GM19455 (cell line): ENCODE results near the gene TOMM5.

Source experiments
- ATAC-seq: cut with Tn5 transposase; IDR thresholded peaks from one replicate; pipeline ENCODE4 v1.9.1; 2021; ENCODE audit not compliant: unreplicated experiment

TOMM5 gene

DNA sequence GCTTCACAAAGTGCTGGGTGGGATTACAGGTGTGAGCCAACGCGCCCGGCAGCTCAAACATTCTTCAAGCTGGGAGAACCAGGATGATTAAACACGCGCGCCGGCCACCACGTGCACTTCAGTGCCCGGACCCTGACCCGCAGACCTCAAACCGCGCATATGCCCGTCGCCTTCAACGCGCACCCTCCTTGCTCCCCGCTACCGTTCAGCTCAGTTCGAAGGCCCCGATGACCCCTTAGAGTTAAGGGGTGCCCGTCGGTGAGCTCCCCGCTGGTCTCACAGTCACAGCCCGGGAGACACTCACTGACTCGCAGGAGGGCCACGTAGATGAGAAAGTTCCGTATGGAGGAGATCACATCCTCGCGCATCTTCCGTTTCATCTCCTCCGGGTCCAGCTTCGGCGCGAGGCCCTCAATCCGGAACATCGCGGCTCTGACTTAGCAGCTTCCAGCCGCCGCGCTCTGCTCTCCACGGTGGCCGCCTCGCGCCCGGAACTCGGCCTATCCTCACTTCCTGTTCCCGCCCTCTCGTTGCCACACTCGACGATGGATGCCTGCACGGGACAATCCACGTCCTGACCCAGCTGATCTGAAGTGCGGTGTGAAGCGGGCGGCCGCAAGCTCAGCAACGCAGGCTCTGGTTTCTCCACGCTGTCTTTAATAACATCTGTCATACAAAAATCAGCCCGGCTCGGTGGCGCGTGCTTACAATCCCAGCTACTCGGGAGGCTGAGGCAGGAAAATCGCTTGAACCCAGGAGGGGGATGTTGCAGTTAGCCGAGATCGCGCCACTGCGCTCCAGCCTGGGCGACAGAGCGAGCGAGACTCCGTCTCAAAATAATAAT, at the start of gene TOMM5:
TSS of gene TOMM5 (minus strand) at position 490 of the 844 bp plus-strand sequence. CDS start at position 425, 65 bp downstream.
- peak; percentile 74 for ATAC-seq

DNA sequence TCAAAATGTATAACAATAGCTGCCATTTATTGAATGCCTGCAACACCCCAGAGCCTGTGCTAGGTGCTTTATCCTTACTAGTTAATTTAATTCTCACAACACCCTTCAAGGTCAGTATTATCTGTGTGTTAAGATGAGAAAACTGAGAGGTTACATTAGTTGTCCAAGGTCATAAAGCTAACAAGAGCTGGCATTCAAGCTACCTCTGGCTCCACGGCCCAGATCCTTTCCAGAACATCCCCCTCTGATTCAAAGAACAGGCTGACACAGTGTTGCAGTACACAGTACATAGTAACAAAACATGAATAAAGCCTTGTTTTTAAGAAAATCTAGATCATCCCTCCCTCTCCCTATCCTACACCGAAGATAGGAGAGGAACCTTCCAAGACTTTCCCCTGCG, 48.9 kb upstream of the TOMM5 start:
- ATAC-seq: no peak

DNA sequence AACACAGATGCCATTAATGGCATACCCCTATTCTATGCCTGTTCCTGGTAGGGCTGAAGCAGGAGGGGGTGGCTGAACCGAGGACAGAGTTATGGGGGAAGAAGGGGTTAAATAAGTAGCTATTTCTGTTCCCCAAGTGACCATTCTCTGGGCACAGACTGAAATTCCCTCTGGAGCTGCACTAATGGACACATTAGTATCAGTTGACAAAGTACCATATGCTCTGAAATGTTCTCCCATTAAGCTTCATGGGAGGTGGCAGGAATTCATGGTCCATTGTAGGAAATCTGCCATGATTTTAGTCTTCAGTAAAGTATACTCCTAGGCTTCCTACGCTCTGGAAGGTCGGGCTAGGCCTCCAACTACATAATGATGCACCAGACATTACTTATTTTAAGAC, 47.8 kb upstream of the TOMM5 start:
- ATAC-seq: no peak

DNA sequence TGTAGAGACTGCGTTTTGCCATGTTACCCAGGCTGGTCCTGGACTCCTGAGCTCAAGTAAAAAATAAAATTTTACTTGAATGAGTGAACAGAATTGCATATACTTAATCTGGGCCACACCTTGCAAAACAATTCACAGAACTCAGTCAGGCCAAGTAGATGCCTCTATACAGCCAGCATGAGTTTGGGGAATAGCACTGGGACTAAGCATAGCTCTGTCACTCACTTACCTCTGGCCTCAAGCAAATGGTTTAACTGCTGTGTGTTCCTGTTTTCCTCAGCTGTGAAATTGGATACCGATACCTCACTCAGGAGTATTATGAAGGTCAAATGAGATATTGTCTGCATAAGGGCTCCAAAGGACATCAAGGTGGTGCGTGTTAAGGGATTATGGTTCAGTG, 47.4 kb upstream of the TOMM5 start:
- no peak for ATAC-seq

DNA sequence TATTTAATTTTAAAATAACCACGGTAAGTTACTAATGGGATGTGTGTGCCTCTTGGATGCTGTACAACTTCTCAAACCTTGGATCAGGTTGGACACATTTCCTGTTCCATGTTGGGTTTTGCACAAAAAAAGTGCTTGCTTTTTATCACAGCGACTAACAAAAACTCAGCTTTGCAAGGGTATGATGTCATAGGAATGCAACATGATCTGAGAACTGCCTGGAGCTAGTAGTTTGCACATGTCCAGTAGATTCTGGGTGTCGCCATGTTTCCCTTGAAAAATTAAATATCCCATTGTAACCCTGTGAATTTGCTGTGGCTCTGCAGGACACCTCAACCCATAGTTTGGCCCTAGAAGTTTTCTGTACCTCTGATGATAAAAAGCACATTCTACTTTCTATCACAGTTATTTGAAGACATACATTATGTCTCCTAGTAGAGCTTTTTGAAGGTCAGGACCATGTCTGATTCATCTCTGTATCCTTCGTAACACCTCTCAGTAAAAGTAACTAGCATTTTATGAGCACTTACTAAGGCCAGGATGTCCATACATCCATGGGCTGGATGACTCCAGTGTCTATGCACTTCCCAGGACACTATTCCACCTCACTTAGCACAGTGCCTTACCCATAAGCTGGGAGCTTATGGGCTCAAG, 46.8 kb upstream of the TOMM5 start:
- ATAC-seq: no peak

DNA sequence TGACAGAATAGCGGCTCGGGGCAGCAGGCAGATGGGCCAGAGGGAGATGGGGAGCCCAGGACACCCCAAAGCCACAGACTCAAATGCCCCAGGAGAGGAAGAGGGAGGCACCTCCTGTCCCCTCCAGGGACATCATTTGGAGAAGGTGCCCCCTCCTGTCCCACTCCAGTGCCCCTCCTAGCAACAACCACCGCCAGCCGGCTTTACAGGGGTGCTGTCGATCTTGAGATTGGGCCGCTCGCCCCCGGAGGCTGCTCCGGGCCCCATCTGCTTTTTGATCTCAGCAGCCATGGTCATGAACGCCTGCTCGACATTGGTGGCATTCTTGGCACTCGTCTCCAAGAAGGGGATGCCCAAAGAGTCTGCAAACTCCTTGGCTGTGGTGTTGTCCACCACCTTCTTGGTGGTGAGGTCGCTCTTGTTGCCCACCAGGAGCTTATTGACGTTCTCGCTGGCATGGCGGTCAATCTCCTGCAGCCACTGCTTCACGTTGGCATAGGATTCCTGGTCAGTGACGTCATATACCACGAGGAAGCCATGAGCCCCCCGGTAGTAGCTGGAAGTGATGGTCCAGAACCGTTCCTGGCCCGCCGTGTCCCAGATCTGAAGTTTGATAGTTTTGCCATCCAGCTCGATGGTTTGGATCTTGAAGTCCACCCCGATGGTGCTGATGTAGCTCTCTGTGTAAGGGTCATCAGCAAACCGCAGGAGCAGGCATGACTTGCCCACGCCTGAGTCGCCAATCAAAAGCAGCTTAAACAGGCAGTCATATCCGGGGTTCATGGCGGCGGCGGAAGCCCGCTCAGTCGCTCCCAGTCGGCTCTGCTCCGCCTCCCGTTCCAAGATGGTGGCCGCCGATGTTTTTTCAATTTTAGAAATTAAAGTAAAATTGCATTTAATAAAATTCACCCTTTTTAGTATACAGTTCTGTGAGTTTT, 44.4 kb upstream of the TOMM5 start:
- no peak for ATAC-seq

DNA sequence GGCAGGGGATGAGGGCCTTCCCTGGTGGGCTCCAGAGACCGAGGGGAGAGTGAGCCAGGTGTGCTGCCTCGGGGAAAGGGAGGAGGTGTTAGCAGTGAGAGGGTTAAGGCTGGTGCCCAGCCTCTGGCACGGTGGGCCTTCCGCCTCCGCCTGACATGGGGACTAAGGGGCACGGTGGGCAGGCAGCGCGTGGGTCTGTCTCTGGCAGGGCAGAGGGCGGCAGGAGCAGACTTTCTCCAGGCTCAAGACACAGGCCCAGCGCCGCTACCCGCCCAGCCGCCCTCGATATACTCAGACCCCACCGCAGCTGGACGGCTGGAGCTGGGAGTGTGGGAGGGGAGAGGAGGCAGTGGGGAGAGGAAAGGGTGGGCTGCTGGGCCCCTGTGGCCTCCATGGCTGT, 43.4 kb upstream of the TOMM5 start:
- no peak for ATAC-seq

DNA sequence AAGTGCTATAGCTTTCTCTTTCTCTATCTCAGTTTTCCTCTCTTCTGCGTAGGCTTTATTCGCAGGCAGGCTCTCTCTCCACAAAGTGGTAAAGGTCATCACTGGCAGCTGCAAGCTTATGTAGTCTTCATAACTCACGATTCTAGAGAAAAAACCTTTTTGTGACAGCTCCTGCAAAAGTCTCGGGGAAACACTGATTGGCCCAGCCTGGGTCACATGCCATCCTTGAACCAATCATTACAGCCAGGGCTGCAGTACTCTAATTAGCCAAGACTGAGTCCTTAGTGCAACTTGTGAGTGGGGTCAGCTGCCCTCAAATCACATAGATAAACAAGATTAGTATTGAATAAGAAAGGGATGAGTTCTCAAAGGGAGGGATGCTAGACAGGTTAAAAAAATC, 40.1 kb upstream of the TOMM5 start:
- no peak for ATAC-seq

DNA sequence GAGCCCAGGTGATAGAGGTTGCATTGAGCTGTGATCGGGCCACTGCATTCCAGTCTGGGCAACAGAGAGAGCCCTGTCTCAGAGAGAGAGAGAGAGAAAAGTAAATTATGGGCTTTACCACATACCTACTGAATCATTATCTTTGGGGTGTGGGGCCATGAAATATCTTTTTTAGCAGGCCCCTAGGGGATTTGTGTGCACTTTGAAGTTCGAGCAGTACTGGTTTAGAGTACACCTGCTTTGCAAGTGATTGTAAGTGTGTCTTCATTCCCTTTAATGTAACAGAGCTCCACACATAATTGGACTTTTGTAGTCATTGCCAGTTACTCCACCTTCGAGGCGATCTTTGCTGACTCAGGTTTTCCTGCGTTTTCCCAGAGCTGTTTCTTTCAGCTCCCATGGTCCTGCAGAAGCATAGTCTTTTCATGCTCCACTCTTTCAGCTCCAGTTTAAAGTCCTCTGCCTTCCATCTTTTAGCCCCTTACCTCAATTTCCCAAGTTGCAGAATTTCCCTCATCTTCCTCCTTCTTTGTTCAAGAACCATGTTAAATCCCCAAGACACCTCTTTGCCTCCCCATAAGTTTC, 34.4 kb upstream of the TOMM5 start:
- ATAC-seq: no peak

DNA sequence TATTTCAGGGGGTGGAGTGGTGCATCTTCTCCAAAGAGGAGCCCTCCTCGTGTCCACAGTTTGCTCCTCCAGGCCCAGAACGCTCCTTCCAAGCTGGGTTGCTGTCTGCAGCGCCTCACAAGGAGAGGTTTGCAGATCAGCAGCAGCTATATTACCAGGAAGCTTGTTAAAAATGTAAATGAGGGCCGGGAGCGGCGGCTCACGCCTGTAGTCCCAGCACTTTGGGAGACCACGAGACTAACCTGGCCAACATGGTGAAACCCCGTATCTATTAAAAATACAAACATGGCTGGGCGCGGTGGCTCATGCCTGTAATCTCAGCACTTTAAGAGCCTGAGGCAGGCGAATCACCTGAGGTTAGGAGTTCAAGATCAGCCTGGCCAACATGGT, 33.4 kb upstream of the TOMM5 start:
- ATAC-seq: no peak

DNA sequence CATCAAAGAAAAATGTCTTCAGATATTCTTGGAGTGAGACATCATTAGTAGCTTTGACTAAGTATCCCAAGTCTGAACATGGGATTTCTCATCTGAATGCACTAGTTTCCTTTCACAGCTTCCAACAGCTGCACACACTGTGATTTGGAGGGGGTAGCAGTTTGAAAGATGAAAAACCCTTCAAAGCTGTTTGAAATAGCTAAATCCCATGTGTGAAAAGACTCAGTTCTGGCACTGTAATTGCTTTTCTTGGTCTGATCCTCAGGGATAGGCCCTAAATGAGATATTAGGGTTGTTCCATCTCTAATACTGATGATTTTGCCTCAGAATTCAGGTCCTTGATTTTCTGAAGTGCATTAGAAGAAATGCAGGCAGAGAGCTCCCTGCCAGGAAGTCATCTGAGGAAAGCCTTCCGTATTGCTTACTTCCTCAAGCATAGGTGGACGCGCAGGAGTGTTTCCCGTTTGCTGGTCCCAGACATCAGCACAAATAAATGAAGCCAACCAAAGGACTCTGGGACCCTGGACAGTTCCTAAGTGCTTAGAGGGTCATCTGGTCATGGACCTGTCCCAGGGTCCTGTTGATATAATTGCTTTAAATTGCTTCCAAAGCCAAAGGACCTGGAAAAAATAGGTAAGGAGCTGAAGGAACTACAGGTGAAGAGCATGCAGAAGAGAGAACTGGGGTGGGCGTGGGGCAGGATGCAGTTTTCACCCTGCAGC, 32.8 kb upstream of the TOMM5 start:
- no peak for ATAC-seq

DNA sequence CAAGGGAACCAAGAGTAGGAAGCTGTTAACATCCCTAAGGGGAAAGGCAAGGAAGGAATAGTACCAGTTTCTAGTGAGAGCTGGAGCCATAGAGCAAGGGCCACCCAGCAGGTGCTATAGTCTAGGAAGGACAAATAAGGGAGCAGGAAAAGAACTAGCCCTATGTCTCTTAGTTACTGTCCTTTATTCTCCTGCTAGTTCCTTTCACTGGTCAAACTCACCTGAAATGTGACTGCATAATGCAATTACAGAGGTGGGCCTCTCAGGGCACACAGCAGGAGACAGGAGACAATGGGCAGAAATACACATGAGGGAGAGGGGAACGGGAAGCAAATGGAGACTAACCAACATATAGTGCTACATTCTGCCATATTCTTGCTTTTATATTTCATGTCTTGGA, 31.7 kb upstream of the TOMM5 start:
- ATAC-seq: no peak

DNA sequence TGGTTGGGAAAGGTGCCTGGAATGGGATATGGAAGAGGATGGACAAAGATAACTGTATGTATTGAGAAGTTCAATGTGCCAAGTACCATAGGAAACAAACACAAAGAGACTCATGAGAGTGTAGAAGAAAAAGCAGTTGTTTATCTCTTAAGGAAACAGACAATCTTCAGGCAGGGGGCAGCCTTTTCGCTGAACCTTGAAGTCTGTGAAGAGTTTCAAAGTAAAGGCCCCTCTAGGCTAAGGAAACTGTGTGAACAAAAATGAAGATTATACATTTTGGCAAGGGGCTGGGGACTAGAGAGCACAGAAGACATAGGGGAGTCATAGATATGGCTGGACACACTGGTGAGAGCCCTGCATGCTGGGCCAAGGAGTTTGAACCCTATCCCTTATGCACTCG, 30.9 kb upstream of the TOMM5 start:
- no peak for ATAC-seq

DNA sequence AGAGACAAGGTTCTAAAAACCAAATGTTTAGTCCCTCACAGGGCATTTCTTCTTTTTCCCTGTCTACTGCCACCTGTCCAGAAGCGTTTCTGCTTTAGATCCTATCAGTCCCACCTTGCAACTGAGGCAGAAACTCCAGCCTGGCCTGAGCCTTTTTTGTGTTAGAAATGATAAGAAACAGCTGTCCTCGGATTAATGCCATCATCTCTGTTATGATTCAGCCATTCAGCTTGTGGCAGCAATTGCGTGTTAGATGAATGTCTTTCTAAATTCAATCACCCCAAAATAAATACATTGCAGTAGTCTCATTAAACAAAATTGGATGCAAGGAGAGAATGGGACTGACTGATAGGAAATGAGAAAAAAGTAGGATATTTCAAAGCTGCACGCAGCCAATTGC, 30.1 kb upstream of the TOMM5 start:
- ATAC-seq: no peak

DNA sequence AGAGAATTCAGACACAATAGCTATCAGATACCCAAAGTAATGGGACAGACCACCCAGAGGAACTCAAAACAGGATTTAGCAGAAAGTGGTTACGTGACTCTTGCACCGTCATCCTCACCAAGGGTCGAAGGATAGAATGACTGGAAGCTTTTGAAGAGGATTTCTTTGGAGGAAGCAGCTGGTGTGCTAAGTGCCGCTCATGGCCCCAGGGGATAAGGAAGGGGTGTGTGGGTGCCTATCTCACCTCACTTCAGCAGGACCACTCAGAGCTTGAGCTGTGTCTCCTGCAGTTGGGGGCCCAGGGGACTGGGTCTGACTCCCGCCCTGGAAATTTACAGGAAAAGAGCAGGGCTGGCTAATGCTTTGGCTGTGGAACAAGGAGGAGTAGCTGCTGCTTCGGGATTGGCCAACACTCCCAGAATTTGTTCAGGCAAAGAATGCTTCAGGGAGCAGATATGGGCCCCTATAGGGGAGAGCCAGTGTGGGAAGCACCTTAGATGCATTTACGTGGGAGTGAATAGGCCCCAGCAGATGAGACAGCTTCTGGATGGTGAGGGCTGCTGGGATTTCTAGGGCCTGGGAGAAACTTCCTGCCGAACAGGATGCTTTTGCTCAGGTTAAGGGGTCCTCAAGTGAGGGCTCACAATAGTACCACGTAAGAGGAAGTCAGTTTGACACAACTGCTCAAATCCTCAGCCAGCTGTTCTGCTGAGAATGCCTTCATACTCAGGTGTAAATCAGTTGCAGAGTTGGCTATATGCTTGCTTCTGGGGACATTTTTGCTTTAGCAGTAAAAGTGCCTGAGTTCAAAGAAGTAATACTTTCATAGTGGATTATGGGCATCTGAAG, 29.1 kb upstream of the TOMM5 start:
- ATAC-seq: no peak

DNA sequence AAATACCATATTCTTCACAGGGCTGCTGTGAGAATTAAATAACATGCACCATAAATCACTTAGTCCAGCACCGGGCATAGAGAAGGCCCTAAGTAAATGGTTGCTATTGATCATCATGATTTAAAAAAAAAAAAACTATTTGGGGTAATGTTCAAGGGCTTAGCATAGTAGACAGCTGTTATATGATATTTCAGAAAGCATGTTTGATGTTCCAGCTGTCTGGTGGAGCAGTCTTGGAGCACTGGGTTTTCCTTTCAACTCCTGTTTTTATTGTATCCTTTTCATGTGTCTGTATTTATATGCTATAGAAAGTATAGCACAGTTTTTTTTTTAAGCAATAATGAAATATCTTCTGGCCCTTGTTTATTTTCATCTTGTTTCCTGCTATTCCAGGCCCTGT, 28.0 kb upstream of the TOMM5 start:
- no peak for ATAC-seq

DNA sequence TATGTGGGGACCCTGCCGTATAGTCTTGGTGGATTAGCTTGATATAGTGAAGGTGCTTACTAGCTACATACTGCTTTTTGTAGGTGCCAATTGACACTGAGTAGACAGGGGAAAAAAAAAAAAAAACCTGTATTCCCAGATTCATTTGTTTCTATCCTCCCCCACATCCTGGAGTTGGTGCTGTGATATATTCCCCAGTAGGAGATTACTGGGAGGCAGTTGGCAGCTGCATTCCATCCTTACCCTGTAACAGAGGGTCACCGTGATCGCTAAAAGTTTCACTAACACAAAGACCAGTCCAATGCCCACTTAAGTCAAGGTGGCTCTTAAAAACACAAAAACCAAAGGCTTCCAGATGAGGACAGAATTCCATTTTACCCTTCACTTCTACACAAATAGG, 27.4 kb upstream of the TOMM5 start:
- no peak for ATAC-seq

DNA sequence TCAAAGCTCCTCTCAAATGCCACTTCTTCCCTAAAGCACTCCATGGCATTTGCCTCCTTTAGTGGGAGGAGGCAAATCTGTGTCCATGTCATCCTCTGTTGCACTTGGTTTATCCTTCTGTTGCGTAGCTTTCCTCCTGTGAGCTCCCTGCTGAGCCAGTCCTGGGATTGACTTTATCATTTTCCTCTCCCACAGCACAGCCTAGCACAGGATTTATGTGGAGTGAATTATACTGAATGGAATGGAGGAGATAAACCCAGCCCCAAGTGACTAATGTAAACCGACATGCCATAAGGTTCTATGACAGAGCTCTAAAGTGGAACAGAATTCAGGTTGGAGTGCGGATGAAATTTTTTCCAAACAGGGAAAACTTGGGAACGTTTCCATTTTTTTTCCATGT, 26.4 kb upstream of the TOMM5 start:
- ATAC-seq: no peak

DNA sequence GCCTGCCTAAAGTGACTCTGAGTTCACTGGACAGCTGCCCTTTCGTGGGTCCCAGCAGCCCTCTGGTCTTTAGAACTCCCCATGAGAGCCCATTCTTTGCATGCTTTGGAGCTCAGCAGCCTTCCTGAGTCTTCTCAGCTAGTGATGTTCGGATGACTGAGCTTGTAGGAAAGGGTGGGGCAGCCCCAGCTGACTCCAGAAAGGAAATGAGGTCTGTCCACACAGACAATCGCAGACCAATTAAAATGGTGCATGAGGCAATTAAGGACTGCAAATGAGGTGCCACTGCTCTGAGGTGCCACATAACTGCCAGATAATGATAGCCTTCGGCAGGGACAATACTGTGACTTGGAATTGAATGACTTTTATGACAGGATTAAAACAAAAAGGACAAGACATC, 25.4 kb upstream of the TOMM5 start:
- ATAC-seq: no peak

DNA sequence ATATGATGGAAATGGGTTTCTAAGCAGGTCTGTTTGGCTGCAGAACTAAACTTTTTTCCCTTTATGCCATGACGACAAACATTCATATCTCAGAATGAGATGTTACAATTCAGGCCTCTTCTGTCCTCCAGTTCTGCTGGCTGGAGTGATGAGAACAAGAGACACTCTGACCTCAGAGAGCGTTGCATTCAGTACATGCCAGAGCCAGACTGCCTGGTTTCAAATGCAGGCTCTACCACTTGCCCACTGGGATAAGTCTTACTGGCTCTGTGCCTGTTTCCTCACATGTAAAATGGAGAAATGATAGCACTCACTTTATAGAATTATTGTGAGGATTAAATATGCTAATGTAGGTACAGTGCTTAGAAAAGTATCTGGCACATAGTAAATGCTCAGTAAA, 24.8 kb upstream of the TOMM5 start:
- no peak for ATAC-seq
